Measurements from ENCODE around the gene KCNJ15.

DNA sequence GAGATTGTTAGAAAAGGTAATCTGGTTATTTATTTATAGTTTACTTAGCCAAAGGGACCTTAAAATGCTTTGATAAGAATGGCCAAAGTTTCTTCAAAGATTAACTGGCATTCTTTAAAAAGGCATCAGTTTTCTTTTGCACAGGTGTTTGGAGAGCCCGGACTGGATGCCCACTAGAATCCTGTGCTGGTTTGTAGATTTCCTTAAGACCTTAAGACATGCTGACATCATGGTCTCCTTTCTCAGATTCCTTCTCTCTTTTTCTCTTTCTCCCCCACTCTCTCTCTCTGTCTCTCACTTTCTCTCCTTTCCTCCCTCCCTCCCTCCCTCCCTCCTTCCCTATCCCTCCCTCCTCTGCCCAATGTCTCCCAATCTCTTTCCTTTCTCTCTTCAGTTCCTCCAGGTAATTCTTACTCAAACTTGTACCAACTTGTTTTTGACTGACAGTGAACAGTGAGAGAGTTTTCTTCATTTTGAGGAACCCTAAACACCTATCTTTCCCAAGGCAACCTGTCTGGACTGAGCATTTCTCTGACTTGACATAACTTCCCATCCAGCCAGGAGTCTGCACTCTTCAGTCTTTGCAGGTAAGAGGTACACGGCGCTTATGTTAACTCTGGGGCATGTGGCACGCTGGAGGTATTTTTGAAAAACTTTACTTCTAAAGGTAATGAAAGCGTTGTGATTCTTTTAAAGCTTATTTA is at the start of gene KCNJ15:
- no peak for TF ChIP-seq POLR2A (IDR thresholded peaks at IDR 0.05; ENCODE audit: borderline replicate concordance, extremely low read depth, insufficient read depth, insufficient read length)
- no peak for TF ChIP-seq RAD21 (IDR thresholded peaks at IDR 0.05; ENCODE audit: low read depth)
- TF ChIP-seq POLR2AphosphoS5 (IDR thresholded peaks at IDR 0.05; ENCODE audit: low read depth, low read length): no peak
- TF ChIP-seq FOSL1 (IDR thresholded peaks at IDR 0.05; ENCODE audit: low read depth): no peak
- TF ChIP-seq MAX (IDR thresholded peaks at IDR 0.05): no peak
- TF ChIP-seq, protein P1, sequence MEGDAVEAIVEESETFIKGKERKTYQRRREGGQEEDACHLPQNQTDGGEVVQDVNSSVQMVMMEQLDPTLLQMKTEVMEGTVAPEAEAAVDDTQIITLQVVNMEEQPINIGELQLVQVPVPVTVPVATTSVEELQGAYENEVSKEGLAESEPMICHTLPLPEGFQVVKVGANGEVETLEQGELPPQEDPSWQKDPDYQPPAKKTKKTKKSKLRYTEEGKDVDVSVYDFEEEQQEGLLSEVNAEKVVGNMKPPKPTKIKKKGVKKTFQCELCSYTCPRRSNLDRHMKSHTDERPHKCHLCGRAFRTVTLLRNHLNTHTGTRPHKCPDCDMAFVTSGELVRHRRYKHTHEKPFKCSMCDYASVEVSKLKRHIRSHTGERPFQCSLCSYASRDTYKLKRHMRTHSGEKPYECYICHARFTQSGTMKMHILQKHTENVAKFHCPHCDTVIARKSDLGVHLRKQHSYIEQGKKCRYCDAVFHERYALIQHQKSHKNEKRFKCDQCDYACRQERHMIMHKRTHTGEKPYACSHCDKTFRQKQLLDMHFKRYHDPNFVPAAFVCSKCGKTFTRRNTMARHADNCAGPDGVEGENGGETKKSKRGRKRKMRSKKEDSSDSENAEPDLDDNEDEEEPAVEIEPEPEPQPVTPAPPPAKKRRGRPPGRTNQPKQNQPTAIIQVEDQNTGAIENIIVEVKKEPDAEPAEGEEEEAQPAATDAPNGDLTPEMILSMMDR (IDR thresholded peaks at IDR 0.05 in 2 of 3, conservative IDR thresholded peaks at IDR 0.05 in 1 of 3; ENCODE audit: borderline replicate concordance in 1 of 3, insufficient read depth in 1 of 3, low read depth in 2 of 3, low read length in 2 of 3): no peak

Measured in HCT116 (cell line).